Liver (tissue), 9 donors: ENCODE results near the gene PRIM2. TPM values are rescaled to one million over a fixed set of nuclear protein-coding genes. Genes with fewer than 3 reads are reported as not detected.

Source experiments
- DNase-seq: peaks from one replicate; pipeline ENCODE4 v3.0.0-alpha.2; 2017; ENCODE audit warnings: low spot score
- H3K27ac ChIP-seq, 2 donors: one replicate each; pipeline ENCODE4 v1.7.0; 2013; ENCODE audit warnings: inconsistent platforms in 2 of 2, low read length in 2 of 2, control low read depth in 1 of 2, low read depth in 1 of 2, mild to moderate bottlenecking in 1 of 2
- H3K27me3 ChIP-seq, 4 donors: one replicate each; pipeline versions ENCODE4 v1.6.1 to v1.7.0; 2013; ENCODE audit warnings: low read length in 3 of 4, inconsistent platforms in 1 of 4, mild to moderate bottlenecking in 1 of 4, moderate library complexity in 1 of 4; ENCODE audit not compliant: control insufficient read depth in 4 of 4, insufficient read depth in 4 of 4
- H3K36me3 ChIP-seq, 4 donors: one replicate each; pipeline versions ENCODE4 v1.6.1 to v1.7.0; 2013; ENCODE audit warnings: low read length in 3 of 4, mild to moderate bottlenecking in 3 of 4, low read depth in 1 of 4, moderate library complexity in 1 of 4; ENCODE audit not compliant: control insufficient read depth in 4 of 4, insufficient read depth in 3 of 4
- H3K4me1 ChIP-seq, 4 donors: one replicate each; pipeline versions ENCODE4 v1.6.1 to v1.7.0; 2013; ENCODE audit warnings: low read length in 3 of 4, mild to moderate bottlenecking in 3 of 4, moderate library complexity in 1 of 4; ENCODE audit not compliant: control insufficient read depth in 4 of 4, insufficient read depth in 4 of 4
- H3K4me3 ChIP-seq, 3 donors: one replicate each; pipeline versions ENCODE4 v1.6.1 to v1.7.0; 2013; ENCODE audit warnings: low read length in 3 of 3, control low read depth in 1 of 3, low read depth in 1 of 3, mild to moderate bottlenecking in 1 of 3
- H3K9ac ChIP-seq, 2 donors: one replicate each; pipeline ENCODE4 v1.7.0; 2013; ENCODE audit warnings: low read length in 2 of 2, mild to moderate bottlenecking in 2 of 2, moderate library complexity in 2 of 2, control low read depth in 1 of 2, low read depth in 1 of 2
- H3K9me3 ChIP-seq, 4 donors: one replicate each; pipeline versions ENCODE4 v1.6.1 to v1.7.0; 2013; ENCODE audit warnings: low read length in 3 of 4; ENCODE audit not compliant: control insufficient read depth in 4 of 4
- EGR1 ChIP-seq, 2 donors: IDR thresholded peaks; 2 replicates each; pipeline ENCODE4 v1.6.1; 2016 to 2018; ENCODE audit warnings: antibody characterized with exemption in 2 of 2, low read depth in 2 of 2
- FOXA1 ChIP-seq: IDR thresholded peaks from 2 replicates; pipeline ENCODE4 v1.6.1; 2016; ENCODE audit warnings: antibody characterized with exemption
- FOXA2 ChIP-seq: IDR thresholded peaks from 2 replicates; pipeline ENCODE4 v1.6.1; 2016; ENCODE audit warnings: antibody characterized with exemption
- HNF4A ChIP-seq, 2 donors: conservative IDR thresholded peaks; 2 replicates each; pipeline ENCODE4 v1.6.1; 2016; ENCODE audit warnings: antibody characterized with exemption in 2 of 2, mild to moderate bottlenecking in 2 of 2
- HNF4G ChIP-seq: IDR thresholded peaks from 2 replicates; pipeline ENCODE4 v1.6.1; 2016; ENCODE audit warnings: antibody characterized with exemption
- JUND ChIP-seq, 2 donors: IDR thresholded peaks; 2 replicates each; pipeline ENCODE4 v1.6.1; 2016; ENCODE audit warnings: antibody characterized with exemption in 2 of 2
- NR2F2 ChIP-seq: IDR thresholded peaks from 2 replicates; pipeline ENCODE4 v1.6.1; 2016; ENCODE audit warnings: antibody characterized with exemption
- RAD21 ChIP-seq, 2 donors: IDR thresholded peaks; 2 replicates each; pipeline ENCODE4 v1.6.1; 2016; ENCODE audit warnings: antibody characterized with exemption in 2 of 2, mild to moderate bottlenecking in 2 of 2
- SP1 ChIP-seq: IDR thresholded peaks from 2 replicates; pipeline ENCODE4 v1.6.1; 2018; ENCODE audit warnings: antibody characterized with exemption, mild to moderate bottlenecking
- YY1 ChIP-seq: IDR thresholded peaks from 2 replicates; pipeline ENCODE4 v1.6.1; 2016; ENCODE audit warnings: antibody characterized with exemption, mild to moderate bottlenecking
- WGBS: extraction: QIAGEN DNeasy Blood & Tissue Kit; methylation state at CpG from one replicate; pipeline ENCODE4 v1.1.7; 2013; 5-methylcytosine and 5-hydroxymethylcytosine counted together
- polyA plus RNA-seq, 2 donors: library from polyadenylated mRNA; stranded (reverse) in 1 of 2; unstranded in 1 of 2; fragments of 200-250 nt in 1 of 2; fragments of >200 nt in 1 of 2; fragmentation: Nextera tagmentation in 1 of 2; extraction: Ambion mirVana in 1 of 2; gene quantifications; one replicate each; pipeline versions ENCODE4 v1.2.1 to v1.2.3, GENCODE V29; 2013 to 2015
- total RNA-seq, 2 donors: library from RNA; depleted of rRNA; stranded (reverse); fragments of >200 nt; gene quantifications; one replicate each; pipeline ENCODE4 v1.2.3, GENCODE V29; 2014
- TF ChIP-seq, protein P1 (sequence below): IDR thresholded peaks from 2 replicates; pipeline ENCODE4 v1.6.1; 2016; ENCODE audit warnings: antibody characterized with exemption, mild to moderate bottlenecking
- TF ChIP-seq, protein P2 (sequence below): fragments of 150-350 bp; IDR thresholded peaks from 2 replicates; pipeline ENCODE4 v1.5.1; 2017; ENCODE audit warnings: improper control_type of control experiment, low read depth, low read length; ENCODE audit not compliant: missing input control
- donor health status: healthy.
- donor health status: healthy.
- donor health status: healthy.
- donor health status: healthy.
- donor health status: healthy.

Gene PRIM2
- total and polyA plus RNA-seq, 4 donors, result 1.6 to 13.0 (median 3.5) TPM

DNA sequence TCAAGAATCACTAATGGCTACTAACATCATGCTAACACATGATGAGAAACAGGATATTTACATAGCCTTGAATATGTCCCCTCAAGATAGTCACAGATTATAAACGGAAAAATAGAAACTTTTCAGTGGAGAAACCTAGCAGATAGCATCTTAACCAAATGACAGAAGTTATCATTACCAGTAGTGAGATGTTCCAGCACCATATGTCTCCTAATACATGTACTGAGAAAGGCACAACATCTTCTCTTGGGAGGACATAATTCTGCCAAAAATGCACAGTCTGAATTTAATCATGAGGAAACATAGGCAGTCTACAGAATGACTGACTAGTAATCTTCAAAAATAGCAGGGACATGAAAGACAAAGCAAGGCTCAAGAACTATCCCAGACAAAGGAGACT, 19.9 kb upstream of the PRIM2 start:
- no peak overlapping the region for H3K4me3 ChIP-seq
- WGBS, result 61% methylated on average over 1 of the region's 1 CpG
- no peak for DNase-seq
- H3K36me3 ChIP-seq, result no peaks in the 10 kb centered on the region
- no peak for TF ChIP-seq JUND (IDR thresholded peaks at IDR 0.05)
- H3K4me1 ChIP-seq, result no peaks in the 10 kb centered on the region
- H3K27me3 ChIP-seq, result no peaks in the 10 kb centered on the region
- H3K27ac ChIP-seq, result no peak overlapping the region
- H3K9ac ChIP-seq, result no peak overlapping the region
- H3K9me3 ChIP-seq, result no peaks in the 10 kb centered on the region

DNA sequence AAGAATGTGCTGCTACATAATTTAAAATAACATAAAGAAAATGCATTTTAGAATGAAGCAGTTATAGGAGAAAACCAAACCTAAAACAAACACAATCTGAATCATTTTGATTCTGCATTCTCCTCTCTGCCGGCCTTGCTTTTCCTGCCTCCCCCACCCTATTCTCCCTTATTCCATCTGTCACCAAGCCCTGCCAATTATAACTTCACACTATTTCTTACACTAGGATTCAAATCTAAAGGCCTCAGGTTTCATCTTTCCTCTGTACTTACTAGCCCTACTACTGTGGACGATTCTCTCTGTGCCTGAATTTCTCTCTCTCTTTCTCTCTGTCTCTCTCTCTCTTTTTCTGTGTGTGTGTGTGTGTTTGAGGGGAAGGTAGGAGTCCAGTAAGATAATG, 18.7 kb upstream of the PRIM2 start:
- H3K27me3 ChIP-seq, result no peaks in the 10 kb centered on the region
- no peak overlapping the region for H3K27ac ChIP-seq
- H3K36me3 ChIP-seq, result no peaks in the 10 kb centered on the region

DNA sequence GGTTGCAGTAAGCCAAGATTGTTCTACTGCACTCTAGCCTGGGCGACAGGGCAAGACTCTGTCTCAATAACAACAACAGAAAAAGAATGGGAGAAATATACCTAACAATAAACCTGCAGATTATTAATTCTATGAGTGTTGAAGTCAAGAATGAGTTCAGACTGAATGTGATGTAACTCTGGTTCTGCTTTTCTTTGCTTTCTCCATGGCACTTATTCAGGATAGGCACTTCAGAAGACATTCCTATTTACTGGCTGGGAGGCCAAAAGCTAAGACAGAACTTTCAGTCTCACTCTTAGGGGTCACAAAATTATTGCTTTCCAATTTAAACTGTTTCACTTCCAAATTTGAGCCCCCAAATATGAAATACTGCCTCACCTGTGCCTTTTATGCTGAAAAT, 15.7 kb upstream of the PRIM2 start:
- no peak overlapping the region for H3K9ac ChIP-seq

More for the DNA sequence above, 18.7 kb upstream of the PRIM2 start:
- TF ChIP-seq, protein P1, sequence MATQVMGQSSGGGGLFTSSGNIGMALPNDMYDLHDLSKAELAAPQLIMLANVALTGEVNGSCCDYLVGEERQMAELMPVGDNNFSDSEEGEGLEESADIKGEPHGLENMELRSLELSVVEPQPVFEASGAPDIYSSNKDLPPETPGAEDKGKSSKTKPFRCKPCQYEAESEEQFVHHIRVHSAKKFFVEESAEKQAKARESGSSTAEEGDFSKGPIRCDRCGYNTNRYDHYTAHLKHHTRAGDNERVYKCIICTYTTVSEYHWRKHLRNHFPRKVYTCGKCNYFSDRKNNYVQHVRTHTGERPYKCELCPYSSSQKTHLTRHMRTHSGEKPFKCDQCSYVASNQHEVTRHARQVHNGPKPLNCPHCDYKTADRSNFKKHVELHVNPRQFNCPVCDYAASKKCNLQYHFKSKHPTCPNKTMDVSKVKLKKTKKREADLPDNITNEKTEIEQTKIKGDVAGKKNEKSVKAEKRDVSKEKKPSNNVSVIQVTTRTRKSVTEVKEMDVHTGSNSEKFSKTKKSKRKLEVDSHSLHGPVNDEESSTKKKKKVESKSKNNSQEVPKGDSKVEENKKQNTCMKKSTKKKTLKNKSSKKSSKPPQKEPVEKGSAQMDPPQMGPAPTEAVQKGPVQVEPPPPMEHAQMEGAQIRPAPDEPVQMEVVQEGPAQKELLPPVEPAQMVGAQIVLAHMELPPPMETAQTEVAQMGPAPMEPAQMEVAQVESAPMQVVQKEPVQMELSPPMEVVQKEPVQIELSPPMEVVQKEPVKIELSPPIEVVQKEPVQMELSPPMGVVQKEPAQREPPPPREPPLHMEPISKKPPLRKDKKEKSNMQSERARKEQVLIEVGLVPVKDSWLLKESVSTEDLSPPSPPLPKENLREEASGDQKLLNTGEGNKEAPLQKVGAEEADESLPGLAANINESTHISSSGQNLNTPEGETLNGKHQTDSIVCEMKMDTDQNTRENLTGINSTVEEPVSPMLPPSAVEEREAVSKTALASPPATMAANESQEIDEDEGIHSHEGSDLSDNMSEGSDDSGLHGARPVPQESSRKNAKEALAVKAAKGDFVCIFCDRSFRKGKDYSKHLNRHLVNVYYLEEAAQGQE, result no peak
- no peak for TF ChIP-seq SP1
- TF ChIP-seq, protein P2, sequence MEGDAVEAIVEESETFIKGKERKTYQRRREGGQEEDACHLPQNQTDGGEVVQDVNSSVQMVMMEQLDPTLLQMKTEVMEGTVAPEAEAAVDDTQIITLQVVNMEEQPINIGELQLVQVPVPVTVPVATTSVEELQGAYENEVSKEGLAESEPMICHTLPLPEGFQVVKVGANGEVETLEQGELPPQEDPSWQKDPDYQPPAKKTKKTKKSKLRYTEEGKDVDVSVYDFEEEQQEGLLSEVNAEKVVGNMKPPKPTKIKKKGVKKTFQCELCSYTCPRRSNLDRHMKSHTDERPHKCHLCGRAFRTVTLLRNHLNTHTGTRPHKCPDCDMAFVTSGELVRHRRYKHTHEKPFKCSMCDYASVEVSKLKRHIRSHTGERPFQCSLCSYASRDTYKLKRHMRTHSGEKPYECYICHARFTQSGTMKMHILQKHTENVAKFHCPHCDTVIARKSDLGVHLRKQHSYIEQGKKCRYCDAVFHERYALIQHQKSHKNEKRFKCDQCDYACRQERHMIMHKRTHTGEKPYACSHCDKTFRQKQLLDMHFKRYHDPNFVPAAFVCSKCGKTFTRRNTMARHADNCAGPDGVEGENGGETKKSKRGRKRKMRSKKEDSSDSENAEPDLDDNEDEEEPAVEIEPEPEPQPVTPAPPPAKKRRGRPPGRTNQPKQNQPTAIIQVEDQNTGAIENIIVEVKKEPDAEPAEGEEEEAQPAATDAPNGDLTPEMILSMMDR, result no peak
- TF ChIP-seq RAD21 (IDR thresholded peaks at IDR 0.05), result no peak
- TF ChIP-seq EGR1 (IDR thresholded peaks at IDR 0.05; ENCODE audit: low read depth in 2 of 2), result no peak
- TF ChIP-seq YY1, result no peak
- TF ChIP-seq FOXA2, result no peak
- TF ChIP-seq NR2F2, result no peak
- TF ChIP-seq HNF4A (conservative IDR thresholded peaks at IDR 0.05), result no peak
- TF ChIP-seq FOXA1, result no peak
- Histone ChIP-seq H3K9ac (no peak overlapping the region), H3K9me3 (no peaks in the 10 kb centered on the region), H3K4me3 (no peak overlapping the region), H3K4me1 (no peaks in the 10 kb centered on the region)
- no peak for DNase-seq
- 82% methylated on average over 2 of the region's 2 CpGs for WGBS

More for the DNA sequence above, 15.7 kb upstream of the PRIM2 start:
- WGBS, result 96% methylated on average over 1 of the region's 1 CpG
- DNase-seq, result no peak
- TF ChIP-seq JUND (IDR thresholded peaks at IDR 0.05) (no peak), HNF4G (no peak), YY1 (no peak)
- H3K4me3 ChIP-seq, result no peak overlapping the region
- no peak overlapping the region for H3K27ac ChIP-seq
- H3K9me3 ChIP-seq, result no peaks in the 10 kb centered on the region
- H3K27me3 ChIP-seq, result no peaks in the 10 kb centered on the region
- no peaks in the 10 kb centered on the region for H3K36me3 ChIP-seq
- H3K4me1 ChIP-seq, result no peaks in the 10 kb centered on the region
